NCI-H2171 treated with DMSO at 0.1 percent for 48 hours (cell line): ENCODE measurements around the gene CLHC1.
"Not testable (repeated sequence)": the region's sequence is repeated elsewhere in the genome, so short reads cannot be mapped to it uniquely, and the experiment has no call there.

Source experiments
- DNase-seq: peaks from one replicate; lab custom pipeline; 2025; lab: John Stamatoyannopoulos, UW

CLHC1 gene

GRCh38 chr2:55152475-55153412 lies 79.3 kb downstream of the CLHC1 start:
- DNase-seq = peak; percentile 93

GRCh38 chr2:55151733-55152433 lies 80.2 kb downstream of the CLHC1 start:
- DNase-seq = no peak

DNA sequence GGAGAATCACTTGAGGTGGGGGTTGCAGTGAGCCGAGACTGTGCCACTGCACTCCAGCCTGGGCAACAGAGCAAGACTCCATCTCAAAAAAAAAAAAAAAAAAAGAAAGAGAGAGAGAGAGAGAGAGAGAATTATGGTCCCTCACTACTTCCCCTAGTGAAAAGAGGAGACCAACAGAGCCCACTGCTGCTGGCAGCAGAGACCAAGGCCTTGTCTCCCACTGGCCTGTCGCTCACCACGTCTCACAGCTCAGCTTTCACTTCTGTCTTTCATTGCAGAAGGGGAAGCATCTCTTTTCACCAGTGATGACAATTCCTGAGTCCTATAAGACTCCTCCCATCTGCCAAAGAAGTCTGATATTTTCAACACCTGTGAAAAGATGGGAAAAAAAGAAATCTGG lies 81.3 kb downstream of the CLHC1 start:
- DNase-seq = no peak

- DNase-seq = peak; percentile 80
These were observed 83.8 kb downstream of the CLHC1 start for GRCh38 chr2:55148269-55148668.

- DNase-seq = no peak
These were observed 84.6 kb downstream of the CLHC1 start for GRCh38 chr2:55147531-55147930.

DNA sequence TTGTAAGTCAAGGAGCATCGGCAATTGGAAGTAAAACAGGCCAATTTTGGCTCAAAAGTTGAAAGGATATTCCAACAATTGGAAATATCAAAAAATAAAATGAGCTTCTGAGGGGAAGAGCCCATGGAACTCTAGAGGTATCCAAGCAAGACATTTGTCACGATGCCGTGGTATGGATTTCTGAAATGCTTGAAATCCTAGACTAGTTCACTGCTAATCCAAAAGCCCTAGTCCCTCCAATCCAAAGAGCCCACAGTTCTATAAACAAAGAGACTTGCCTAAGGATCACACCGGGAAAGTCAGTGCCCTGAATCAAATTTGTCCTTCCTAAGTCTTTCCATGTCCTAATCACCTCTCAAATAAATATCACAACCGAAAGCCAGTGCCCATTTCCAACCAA lies 85.1 kb downstream of the CLHC1 start:
- no peak for DNase-seq

DNA sequence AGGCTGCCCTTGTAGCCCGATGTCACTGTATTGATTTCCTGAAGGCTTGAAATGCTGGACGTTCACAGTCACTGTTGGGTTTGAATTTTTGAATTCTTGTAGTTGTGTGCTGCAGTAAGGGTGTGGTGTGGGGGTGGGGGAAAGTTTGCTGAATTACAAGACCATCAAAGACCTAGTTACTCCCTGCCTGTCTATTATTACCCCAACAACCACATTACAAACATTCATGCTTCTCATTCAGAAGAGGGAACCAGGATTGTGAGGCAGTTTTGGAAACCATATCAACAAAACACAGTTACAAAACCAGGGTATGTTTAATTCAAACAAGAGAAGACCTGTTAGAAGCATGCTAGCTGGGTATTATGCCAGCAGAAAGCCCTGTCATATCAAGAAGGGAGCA lies 85.8 kb downstream of the CLHC1 start:
- DNase-seq = no peak

- DNase-seq = no peak
These were observed 86.9 kb downstream of the CLHC1 start for GRCh38 chr2:55144922-55145820.

GRCh38 chr2:55143706-55144105 lies 88.4 kb downstream of the CLHC1 start:
- DNase-seq = not testable (repeated sequence)

- DNase-seq = no peak
These were observed 89.6 kb downstream of the CLHC1 start for GRCh38 chr2:55142518-55142917.

DNA sequence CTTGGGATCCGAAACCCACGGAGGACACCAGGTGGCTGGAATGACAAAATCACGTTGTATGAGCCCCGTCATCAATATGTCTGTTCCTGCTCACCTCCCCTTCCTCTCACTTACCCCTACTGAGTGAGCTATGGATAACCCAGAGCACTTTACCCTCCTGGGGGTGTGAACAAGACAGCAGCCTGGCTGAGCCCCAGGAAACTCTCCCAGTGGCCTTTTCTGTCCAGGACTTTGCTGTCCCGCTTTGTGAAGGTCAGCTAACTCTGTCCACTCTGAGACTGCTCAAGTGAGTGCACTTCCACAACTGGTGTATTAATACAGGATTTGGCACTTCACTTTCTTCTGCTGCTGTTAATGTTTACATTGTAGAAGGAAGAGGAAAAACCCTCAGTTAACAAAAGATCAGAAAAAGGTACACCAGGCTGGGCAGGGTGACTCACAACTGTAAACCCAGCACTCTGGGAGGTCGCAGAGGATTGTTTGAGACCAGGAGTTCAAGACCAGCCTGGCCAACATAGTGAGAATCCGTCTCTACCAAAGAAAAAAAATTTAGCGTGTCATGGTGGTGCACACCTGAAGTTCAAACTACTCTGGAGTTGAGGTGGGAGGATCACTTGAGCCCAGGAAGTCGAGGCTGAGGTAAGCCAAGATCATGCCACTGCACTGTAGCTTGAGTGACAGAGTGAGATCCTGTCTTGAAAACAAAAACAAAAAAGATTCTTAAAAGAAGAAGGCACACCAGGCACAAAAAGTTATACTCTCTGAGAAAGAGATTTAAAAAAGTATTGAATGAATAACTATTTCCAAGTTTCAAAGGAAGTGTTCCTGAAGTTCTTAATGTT lies 90.3 kb downstream of the CLHC1 start:
- no peak for DNase-seq

DNA sequence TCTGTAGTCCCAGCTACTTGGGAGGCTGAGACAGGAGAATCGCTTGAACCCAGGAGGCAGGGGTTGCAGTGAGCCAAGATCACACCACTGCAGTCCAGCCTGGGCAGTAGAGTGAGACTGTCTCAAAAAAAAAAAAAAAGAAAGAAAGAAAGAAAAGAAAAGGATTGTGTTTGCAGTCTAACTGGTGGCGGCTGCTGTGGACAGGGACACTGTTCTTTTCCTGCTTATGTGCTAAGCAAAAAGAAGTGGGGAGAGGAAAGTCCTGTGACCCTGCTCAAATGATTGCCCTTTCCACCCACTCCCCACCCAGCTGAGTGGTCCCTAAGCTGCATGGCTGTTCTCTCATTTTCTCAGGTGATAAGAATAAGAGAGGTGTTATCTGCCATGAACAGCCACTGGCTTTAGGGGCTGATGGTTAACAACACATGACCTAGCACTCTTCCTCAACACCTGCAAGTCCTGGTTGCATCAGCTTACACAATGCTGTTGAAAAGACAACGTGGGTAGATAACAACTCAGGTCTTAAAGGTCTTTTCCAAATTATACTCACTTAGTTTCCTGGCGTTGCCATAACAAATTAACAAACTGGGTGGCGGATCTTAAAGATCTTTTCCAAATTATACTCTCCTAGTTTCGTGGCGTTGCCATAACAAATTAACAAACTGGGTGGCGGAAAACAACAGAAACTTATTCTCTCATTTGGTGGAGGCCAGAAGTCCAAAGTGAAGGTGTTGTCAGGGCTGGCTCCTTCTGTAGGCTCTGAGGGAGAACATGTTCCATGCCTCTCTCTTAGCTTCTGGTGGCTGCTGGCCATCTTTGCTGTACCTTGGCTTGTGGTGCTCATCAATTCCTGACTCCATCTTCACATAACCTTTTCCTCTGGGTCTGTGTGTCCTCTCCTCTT lies 91.5 kb downstream of the CLHC1 start:
- no peak for DNase-seq

DNA sequence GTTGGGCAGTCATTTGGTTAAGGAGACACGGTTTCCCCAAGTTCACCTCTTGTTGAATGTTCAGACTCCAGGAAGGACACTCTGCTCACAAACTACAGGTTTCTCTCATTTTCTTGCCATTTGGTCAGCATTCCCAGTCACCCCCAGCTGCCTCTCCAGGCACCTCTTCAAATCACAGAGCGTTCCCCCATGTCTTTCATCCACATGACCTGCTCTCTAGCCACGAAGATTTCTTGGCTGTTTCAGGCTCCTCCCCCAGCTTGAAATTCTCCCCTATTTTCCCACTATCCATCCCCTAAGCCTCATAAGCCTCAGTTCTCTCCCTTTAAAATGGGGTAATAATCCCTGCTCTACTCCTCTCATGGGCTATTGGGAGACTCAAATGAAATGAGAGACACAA lies 92.8 kb downstream of the CLHC1 start:
- DNase-seq = no peak

- no peak for DNase-seq
These were observed 93.2 kb downstream of the CLHC1 start for GRCh38 chr2:55138882-55139229.

- DNase-seq = no peak
These were observed 93.8 kb downstream of the CLHC1 start for GRCh38 chr2:55138014-55138881.

DNA sequence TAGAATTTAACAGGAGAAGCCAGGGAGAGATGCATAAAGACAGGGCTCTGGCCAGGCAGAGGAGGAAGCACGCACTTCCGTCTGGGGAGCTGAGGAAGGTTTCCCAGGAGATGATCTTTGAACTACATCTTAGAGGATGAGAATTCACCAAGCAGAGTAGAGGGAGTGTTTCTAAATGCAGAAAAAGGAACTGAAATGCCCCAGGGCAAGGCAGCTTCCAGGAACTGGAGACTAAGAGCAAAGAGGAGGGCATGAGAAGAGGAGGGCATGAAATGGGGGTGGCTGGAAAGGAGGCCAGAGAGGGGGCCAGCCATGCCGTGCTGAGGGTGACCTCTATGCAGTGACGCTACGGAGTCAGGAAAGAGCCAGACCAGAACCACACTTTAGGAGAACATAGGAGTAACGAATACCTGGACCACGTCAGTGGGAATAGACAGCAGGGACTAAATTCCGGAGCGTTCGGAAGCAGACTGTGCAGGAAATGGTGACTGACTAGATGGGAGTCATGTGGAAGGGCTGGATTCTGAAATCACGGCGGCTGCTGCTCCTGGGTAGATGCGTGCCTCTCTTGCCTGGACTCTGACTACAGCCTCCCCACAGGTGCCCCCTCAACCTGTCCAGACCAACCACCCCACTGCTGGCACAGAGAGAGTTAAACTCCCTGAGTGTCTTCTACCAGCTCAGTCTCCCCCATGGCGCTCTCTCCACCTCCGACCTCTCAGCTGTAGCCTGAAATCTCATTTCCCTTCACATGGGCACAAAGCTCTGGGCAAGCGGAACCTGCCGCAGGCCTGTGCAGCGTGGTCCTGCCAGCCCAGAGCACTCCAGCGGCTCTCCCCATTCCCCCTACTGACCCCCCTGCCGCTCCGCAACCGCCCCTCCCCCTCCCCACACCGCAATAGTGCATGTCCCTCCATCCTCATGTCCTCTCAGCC lies 94.8 kb downstream of the CLHC1 start:
- no peak for DNase-seq

DNA sequence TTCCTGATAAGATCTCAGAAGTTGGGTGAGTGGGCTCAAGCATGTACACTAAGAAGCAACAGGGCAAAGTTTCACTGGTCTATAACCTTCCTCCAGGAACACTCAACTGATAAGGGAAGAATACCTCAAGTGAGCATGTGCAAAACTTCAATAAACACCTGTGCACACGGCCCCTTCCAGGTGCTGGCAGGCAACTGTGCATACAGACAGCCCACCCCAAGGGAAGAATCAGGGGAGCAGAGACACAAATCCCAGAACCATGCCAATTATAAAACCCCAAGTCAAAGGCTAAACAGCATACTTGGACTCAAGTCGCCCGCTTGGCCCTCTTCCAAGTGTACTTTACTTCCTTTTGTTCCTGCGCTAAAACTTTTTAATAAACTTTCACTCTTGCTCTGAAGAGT lies 96.0 kb downstream of the CLHC1 start:
- DNase-seq = no peak

- no peak for DNase-seq
These were observed 96.6 kb downstream of the CLHC1 start for GRCh38 chr2:55135491-55135890.
